ENCODE data around the gene POGLUT3. TPM values are rescaled to one million over a fixed set of nuclear protein-coding genes. Genes with fewer than 3 reads are reported as not detected.

POGLUT3 gene
- total RNA-seq, 2 donors from 2014 or later, result 10.2 to 13.2 TPM

- no peak for TF ChIP-seq CTCF (IDR thresholded peaks at IDR 0.05)
- H3K9me3 ChIP-seq, result no peaks in the 10 kb centered on the region
- H3K4me3 ChIP-seq, result no peak overlapping the region
- no peaks in the 10 kb centered on the region for H3K4me1 ChIP-seq
- H3K27ac ChIP-seq, result no peak overlapping the region
- H3K36me3 ChIP-seq, result no peaks in the 10 kb centered on the region
- DNase-seq (ENCODE audit: low spot score), result no peak
- no peaks in the 10 kb centered on the region for H3K27me3 ChIP-seq
Observed at GRCh38 chr11:108538022-108538424, 39.8 kb upstream of the POGLUT3 start.

- Histone ChIP-seq H3K4me3 (no peak overlapping the region), H3K36me3 (no peaks in the 10 kb centered on the region), H3K4me1 (no peaks in the 10 kb centered on the region), H3K27me3 (no peaks in the 10 kb centered on the region), H3K27ac (no peak overlapping the region), H3K9me3 (no peaks in the 10 kb centered on the region)
- no peak for DNase-seq (ENCODE audit: low spot score)
- no peak for TF ChIP-seq CTCF (IDR thresholded peaks at IDR 0.05)
Observed at GRCh38 chr11:108536783-108537182, 38.6 kb upstream of the POGLUT3 start.

GRCh38 chr11:108535384-108535955, 37.3 kb upstream of the POGLUT3 start:
- no peaks in the 10 kb centered on the region for H3K27me3 ChIP-seq
- H3K4me1 ChIP-seq, result no peaks in the 10 kb centered on the region
- no peak overlapping the region for H3K27ac ChIP-seq
- no peak for TF ChIP-seq CTCF (IDR thresholded peaks at IDR 0.05)
- no peak for DNase-seq (ENCODE audit: low spot score)
- H3K36me3 ChIP-seq, result no peaks in the 10 kb centered on the region
- H3K9me3 ChIP-seq, result no peaks in the 10 kb centered on the region
- H3K4me3 ChIP-seq, result no peak overlapping the region

- Histone ChIP-seq H3K27ac (no peak overlapping the region), H3K36me3 (no peaks in the 10 kb centered on the region), H3K9me3 (no peaks in the 10 kb centered on the region), H3K4me3 (no peak overlapping the region), H3K4me1 (no peaks in the 10 kb centered on the region), H3K27me3 (no peaks in the 10 kb centered on the region)
- DNase-seq (ENCODE audit: low spot score), result no peak
- no peak for TF ChIP-seq CTCF (IDR thresholded peaks at IDR 0.05)
Observed at GRCh38 chr11:108534274-108534882, 36.2 kb upstream of the POGLUT3 start.

GRCh38 chr11:108530426-108530825, 32.2 kb upstream of the POGLUT3 start:
- Histone ChIP-seq H3K9me3 (no peaks in the 10 kb centered on the region), H3K4me1 (no peaks in the 10 kb centered on the region), H3K4me3 (no peak overlapping the region), H3K27me3 (no peaks in the 10 kb centered on the region), H3K36me3 (no peaks in the 10 kb centered on the region), H3K27ac (no peak overlapping the region)
- no peak for TF ChIP-seq CTCF (IDR thresholded peaks at IDR 0.05)
- DNase-seq (ENCODE audit: low spot score), result no peak

GRCh38 chr11:108527382-108527781, 29.2 kb upstream of the POGLUT3 start:
- no peak overlapping the region for H3K4me3 ChIP-seq
- H3K27ac ChIP-seq, result no peak overlapping the region
- H3K4me1 ChIP-seq, result no peaks in the 10 kb centered on the region
- no peak for TF ChIP-seq CTCF (IDR thresholded peaks at IDR 0.05)
- no peaks in the 10 kb centered on the region for H3K9me3 ChIP-seq
- no peaks in the 10 kb centered on the region for H3K27me3 ChIP-seq
- DNase-seq (ENCODE audit: low spot score), result no peak
- H3K36me3 ChIP-seq, result no peaks in the 10 kb centered on the region
